CD14-positive monocyte (primary cell): ENCODE measurements around the gene TANC1. TPM values are rescaled to one million over a fixed set of nuclear protein-coding genes. Genes with fewer than 3 reads are reported as not detected.

Source experiments
- DNase-seq, 3 donors: peaks; one replicate each; pipeline ENCODE4 v3.0.0-alpha.2; 2011 to 2022
- H2AFZ ChIP-seq: 2 replicates; pipeline ENCODE4 v1.6.0; 2012; ENCODE audit warnings: mild to moderate bottlenecking, low read depth, low read length, inconsistent platforms; ENCODE audit not compliant: insufficient read depth, poor library complexity, severe bottlenecking
- H3K27ac ChIP-seq, 2 donors: 1 replicate in 1 of 2; 2 replicates in 1 of 2; pipeline ENCODE4 v1.5.1; 2012 to 2013; ENCODE audit warnings: low read length in 2 of 2, control low read depth in 1 of 2, inconsistent platforms in 1 of 2, low read depth in 1 of 2, mild to moderate bottlenecking in 1 of 2
- H3K27me3 ChIP-seq, 2 donors: one replicate each; pipeline versions ENCODE4 v1.6.0 to v1.6.1; 2011 to 2013; ENCODE audit warnings: low read length in 2 of 2; ENCODE audit not compliant: control insufficient read depth in 2 of 2, insufficient read depth in 2 of 2
- H3K36me3 ChIP-seq, 2 donors: replicated peaks in 1 of 2; 1 replicate in 1 of 2; 2 replicates in 1 of 2; pipeline versions ENCODE4 v1.5.1 to v1.6.1; 2012 to 2013; ENCODE audit warnings: low read length in 2 of 2, control low read depth in 1 of 2, inconsistent platforms in 1 of 2, mild to moderate bottlenecking in 1 of 2; ENCODE audit not compliant: insufficient read depth in 2 of 2, control insufficient read depth in 1 of 2
- H3K4me1 ChIP-seq, 2 donors: 1 replicate in 1 of 2; 2 replicates in 1 of 2; pipeline versions ENCODE4 v1.5.1 to v1.6.1; 2012 to 2013; ENCODE audit warnings: low read length in 2 of 2, control low read depth in 1 of 2, inconsistent platforms in 1 of 2, mild to moderate bottlenecking in 1 of 2, moderate library complexity in 1 of 2; ENCODE audit not compliant: insufficient read depth in 2 of 2, control insufficient read depth in 1 of 2
- H3K4me2 ChIP-seq: replicated peaks from 2 replicates; pipeline ENCODE3; 2012; ENCODE audit warnings: low read length, moderate library complexity, mild to moderate bottlenecking; ENCODE audit not compliant: poor library complexity, severe bottlenecking; ENCODE audit errors: extremely low read depth
- H3K4me3 ChIP-seq, 3 experiments: fragments of 200-600 bp in 1 of 3; sonication (generic) in 1 of 3; replicated peaks in 1 of 3; 1 replicate in 2 of 3; 2 replicates in 1 of 3; pipeline ENCODE4 v1.5.1; 2011 to 2013; ENCODE audit warnings: low read length in 3 of 3, mild to moderate bottlenecking in 3 of 3, control low read depth in 2 of 3, low read depth in 2 of 3, inconsistent platforms in 1 of 3, moderate library complexity in 1 of 3
- H3K79me2 ChIP-seq: 2 replicates; pipeline ENCODE4 v1.6.0; 2012; ENCODE audit warnings: mild to moderate bottlenecking, control low read depth, inconsistent platforms, low read length, moderate library complexity; ENCODE audit not compliant: insufficient read depth
- H3K9ac ChIP-seq: 2 replicates; pipeline ENCODE4 v1.6.0; 2017; ENCODE audit warnings: low read length, mild to moderate bottlenecking; ENCODE audit not compliant: insufficient read depth, poor library complexity, severe bottlenecking
- H3K9me3 ChIP-seq, 2 donors: replicated peaks in 1 of 2; 1 replicate in 1 of 2; 2 replicates in 1 of 2; pipeline versions ENCODE4 v1.5.1 to v1.6.1; 2012 to 2013; ENCODE audit warnings: low read length in 2 of 2, control low read depth in 1 of 2; ENCODE audit not compliant: control insufficient read depth in 1 of 2, insufficient read depth in 1 of 2
- H4K20me1 ChIP-seq: 2 replicates; pipeline ENCODE4 v1.6.0; 2012; ENCODE audit warnings: mild to moderate bottlenecking, low read length, control low read depth, moderate library complexity; ENCODE audit not compliant: insufficient read depth
- H3K27ac Mint-ChIP-seq, 7 donors: one replicate each; pipeline ENCODE4 v1.8.0; 2020; ENCODE audit warnings: mild to moderate bottlenecking in 7 of 7, mixed read lengths in 7 of 7, moderate library complexity in 6 of 7, inconsistent platforms in 2 of 7
- H3K27me3 Mint-ChIP-seq, 3 donors: one replicate each; pipeline ENCODE4 v1.8.0; 2021 to 2022; ENCODE audit warnings: low read depth in 3 of 3, mild to moderate bottlenecking in 3 of 3, mixed read lengths in 3 of 3, moderate library complexity in 3 of 3, inconsistent platforms in 1 of 3
- H3K36me3 Mint-ChIP-seq, 2 donors: one replicate each; pipeline ENCODE4 v1.8.0; 2020; ENCODE audit warnings: mixed read lengths in 2 of 2, inconsistent platforms in 1 of 2, mild to moderate bottlenecking in 1 of 2
- H3K4me1 Mint-ChIP-seq: one replicate; pipeline ENCODE4 v1.8.0; 2020; ENCODE audit warnings: mild to moderate bottlenecking, mixed read lengths
- H3K4me3 Mint-ChIP-seq, 2 donors: one replicate each; pipeline ENCODE4 v1.8.0; 2020; ENCODE audit warnings: mild to moderate bottlenecking in 2 of 2, mixed read lengths in 2 of 2, moderate library complexity in 1 of 2
- H3K9me3 Mint-ChIP-seq, 7 donors: one replicate each; pipeline ENCODE4 v1.8.0; 2020 to 2022; ENCODE audit warnings: mixed read lengths in 7 of 7, mild to moderate bottlenecking in 6 of 7, moderate library complexity in 6 of 7, inconsistent platforms in 2 of 7
- WGBS: methylation state at CpG from one replicate; pipeline ENCODE4 v1.1.5; 2013; ENCODE audit warnings: missing lambda C conversion rate; ENCODE audit not compliant: insufficient coverage; 5-methylcytosine and 5-hydroxymethylcytosine counted together
- intact Hi-C, 2 donors: fragments of 100-400 bp; cut with micrococcal nuclease; formaldehyde crosslinking; loops; one replicate each; pipeline versions ENCODE4 v1.15.0 to v1.15.1; 2023
- polyA plus RNA-seq, 3 donors: library from polyadenylated mRNA; depleted of rRNA in 1 of 3; unstranded in 2 of 3; stranded (reverse) in 1 of 3; fragments of 300-500 nt in 2 of 3; fragments of >200 nt in 1 of 3; fragmentation: Illumina TruSeq in 2 of 3; gene quantifications; 1 replicate in 2 of 3; 2 replicates in 1 of 3; pipeline ENCODE4 v1.2.3, GENCODE V29; 2012 to 2021
- TF ChIP-seq, protein P1 (sequence below): fragments of 200-600 bp; IDR thresholded peaks from one replicate; pipeline ENCODE4 v1.8.0; 2022; ENCODE audit warnings: antibody characterized with exemption, mild to moderate bottlenecking

The TANC1 gene
- polyA plus RNA-seq, 3 donors, result 0.04 TPM; not detected in 2

GRCh38 chr2:159051661-159052060, 83.2 kb downstream of the TANC1 start:
- intact Hi-C loops, result no loop called here
- no peak for DNase-seq
- H3K9ac ChIP-seq, result no peak overlapping the region
- H3K27me3 Mint-ChIP-seq, result peaks cover 0 to 1% (median 0%) of the 10 kb centered on the region in 3 donors
- H2AFZ ChIP-seq, result no peak overlapping the region
- no peaks in the 10 kb centered on the region for H4K20me1 ChIP-seq
- H3K4me1 ChIP-seq, result no peaks in the 10 kb centered on the region
- no CpG with 5 or more reads among the region's 5 CpGs for WGBS
- TF ChIP-seq, protein P1, sequence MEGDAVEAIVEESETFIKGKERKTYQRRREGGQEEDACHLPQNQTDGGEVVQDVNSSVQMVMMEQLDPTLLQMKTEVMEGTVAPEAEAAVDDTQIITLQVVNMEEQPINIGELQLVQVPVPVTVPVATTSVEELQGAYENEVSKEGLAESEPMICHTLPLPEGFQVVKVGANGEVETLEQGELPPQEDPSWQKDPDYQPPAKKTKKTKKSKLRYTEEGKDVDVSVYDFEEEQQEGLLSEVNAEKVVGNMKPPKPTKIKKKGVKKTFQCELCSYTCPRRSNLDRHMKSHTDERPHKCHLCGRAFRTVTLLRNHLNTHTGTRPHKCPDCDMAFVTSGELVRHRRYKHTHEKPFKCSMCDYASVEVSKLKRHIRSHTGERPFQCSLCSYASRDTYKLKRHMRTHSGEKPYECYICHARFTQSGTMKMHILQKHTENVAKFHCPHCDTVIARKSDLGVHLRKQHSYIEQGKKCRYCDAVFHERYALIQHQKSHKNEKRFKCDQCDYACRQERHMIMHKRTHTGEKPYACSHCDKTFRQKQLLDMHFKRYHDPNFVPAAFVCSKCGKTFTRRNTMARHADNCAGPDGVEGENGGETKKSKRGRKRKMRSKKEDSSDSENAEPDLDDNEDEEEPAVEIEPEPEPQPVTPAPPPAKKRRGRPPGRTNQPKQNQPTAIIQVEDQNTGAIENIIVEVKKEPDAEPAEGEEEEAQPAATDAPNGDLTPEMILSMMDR, result no peak
- H3K4me1 Mint-ChIP-seq, result peaks cover 4% of the 10 kb centered on the region
- H3K4me3 Mint-ChIP-seq, result no peak overlapping the region
- peaks cover 0 to 4% (median 0%) of the 10 kb centered on the region in 7 donors for H3K9me3 Mint-ChIP-seq
- no peaks in the 10 kb centered on the region for H3K36me3 Mint-ChIP-seq
- H3K4me2 ChIP-seq, result no peak overlapping the region
- no peaks in the 10 kb centered on the region for H3K9me3 ChIP-seq
- H3K4me3 ChIP-seq, result no peak overlapping the region
- no peak overlapping the region for H3K27ac Mint-ChIP-seq
- H3K27me3 ChIP-seq, result no peaks in the 10 kb centered on the region
- no peaks in the 10 kb centered on the region for H3K79me2 ChIP-seq
- no peak overlapping the region for H3K27ac ChIP-seq
- H3K36me3 ChIP-seq, result no peaks in the 10 kb centered on the region

DNA sequence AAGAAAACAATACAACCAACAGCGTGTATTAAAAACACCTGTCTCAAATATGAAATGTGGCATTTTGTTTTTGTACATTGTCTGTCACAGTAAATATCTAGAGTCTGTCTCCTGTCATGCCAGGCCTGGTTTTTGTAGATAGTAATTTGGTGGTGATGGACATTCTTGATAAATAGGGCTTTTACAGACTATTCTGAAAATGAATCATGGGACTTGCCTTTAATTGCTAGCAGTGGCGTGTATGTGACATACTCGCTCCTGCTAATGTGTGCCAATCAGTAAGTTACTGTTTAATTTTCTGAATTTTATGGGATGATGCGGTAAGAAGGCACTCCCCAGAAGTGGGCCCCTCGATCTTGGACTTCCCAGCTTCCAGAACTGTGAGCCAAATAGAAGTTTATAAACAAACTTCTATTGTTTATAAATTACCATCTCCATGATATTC, 83.7 kb downstream of the TANC1 start:
- no peak overlapping the region for H3K4me3 ChIP-seq
- no peaks in the 10 kb centered on the region for H3K9me3 ChIP-seq
- WGBS, result no CpG with 5 or more reads among the region's 5 CpGs
- no peaks in the 10 kb centered on the region for H3K4me1 Mint-ChIP-seq
- intact Hi-C loops, result no loop called here
- no peak overlapping the region for H3K9ac ChIP-seq
- H2AFZ ChIP-seq, result no peak overlapping the region
- no peaks in the 10 kb centered on the region for H3K36me3 ChIP-seq
- no peak overlapping the region for H3K4me3 Mint-ChIP-seq
- no peaks in the 10 kb centered on the region for H4K20me1 ChIP-seq
- TF ChIP-seq, protein P1, result no peak
- H3K27ac Mint-ChIP-seq, result peak overlapping the region in 1 of 7 donors; percentile 50
- no peak overlapping the region for H3K27ac ChIP-seq
- H3K27me3 Mint-ChIP-seq, result peaks cover 0 to 1% (median 0%) of the 10 kb centered on the region in 3 donors
- H3K27me3 ChIP-seq, result no peaks in the 10 kb centered on the region
- H3K9me3 Mint-ChIP-seq, result no peaks in the 10 kb centered on the region
- no peaks in the 10 kb centered on the region for H3K79me2 ChIP-seq
- no peaks in the 10 kb centered on the region for H3K4me1 ChIP-seq
- no peaks in the 10 kb centered on the region for H3K36me3 Mint-ChIP-seq
- no peak for DNase-seq
- no peak overlapping the region for H3K4me2 ChIP-seq
